ENCODE data around the gene MAPKAP1. TPM values are rescaled to one million over a fixed set of nuclear protein-coding genes. Genes with fewer than 3 reads are reported as not detected.

MAPKAP1 gene
- total RNA-seq, 6 donors from 2014 or later, result 60.8 to 84.0 (median 71.5) TPM

GRCh38 chr9:125594223-125594610 lies 112.8 kb downstream of the MAPKAP1 start:
- Histone ChIP-seq H3K9me3 (no peaks in the 10 kb centered on the region), H3K4me1 (peaks cover 6 to 14% (median 8%) of the 10 kb centered on the region in 4 donors), H3K27me3 (no peaks in the 10 kb centered on the region), H3K27ac (no peak overlapping the region), H3K36me3 (no peaks in the 10 kb centered on the region), H3K4me3 (no peak overlapping the region)
- TF ChIP-seq POLR2AphosphoS5 (IDR thresholded peaks at IDR 0.05), result no peak
- no peak for TF ChIP-seq EP300 (IDR thresholded peaks at IDR 0.05)
- TF ChIP-seq CTCF (IDR thresholded peaks at IDR 0.05), result no peak
- no peak for TF ChIP-seq POLR2A (IDR thresholded peaks at IDR 0.05)
- DNase-seq (no peak), ATAC-seq (ENCODE audit: low FRiP score in 2 of 2) (no peak)
- 81 to 95% methylated on average over 3 of the region's 3 CpGs for WGBS, 2 donors

GRCh38 chr9:125593581-125594222 lies 113.3 kb downstream of the MAPKAP1 start:
- peaks cover 7 to 14% (median 9%) of the 10 kb centered on the region in 4 donors for H3K4me1 ChIP-seq
- no peak overlapping the region for H3K4me3 ChIP-seq
- no peak for TF ChIP-seq POLR2A (IDR thresholded peaks at IDR 0.05)
- no peak for TF ChIP-seq EP300 (IDR thresholded peaks at IDR 0.05)
- TF ChIP-seq POLR2AphosphoS5 (IDR thresholded peaks at IDR 0.05), result no peak
- no peak for TF ChIP-seq CTCF (IDR thresholded peaks at IDR 0.05)
- H3K9me3 ChIP-seq, result no peaks in the 10 kb centered on the region
- H3K27ac ChIP-seq, result no peak overlapping the region
- DNase-seq, result no peak
- WGBS, 2 donors, result 68 to 86% methylated on average over 6 of the region's 6 CpGs
- H3K27me3 ChIP-seq, result no peaks in the 10 kb centered on the region
- ATAC-seq (ENCODE audit: low FRiP score in 2 of 2), result no peak
- H3K36me3 ChIP-seq, result no peaks in the 10 kb centered on the region

GRCh38 chr9:125591888-125592287 lies 115.1 kb downstream of the MAPKAP1 start:
- ATAC-seq (ENCODE audit: low FRiP score in 2 of 2), result no peak
- 97 to 100% methylated on average over 4 of the region's 4 CpGs for WGBS, 2 donors
- H3K27ac ChIP-seq, result no peak overlapping the region
- H3K4me3 ChIP-seq, result no peak overlapping the region
- no peaks in the 10 kb centered on the region for H3K9me3 ChIP-seq
- no peaks in the 10 kb centered on the region for H3K27me3 ChIP-seq
- TF ChIP-seq POLR2AphosphoS5 (IDR thresholded peaks at IDR 0.05), result no peak
- TF ChIP-seq EP300 (IDR thresholded peaks at IDR 0.05), result no peak
- TF ChIP-seq CTCF (IDR thresholded peaks at IDR 0.05), result no peak
- no peak for TF ChIP-seq POLR2A (IDR thresholded peaks at IDR 0.05)
- H3K36me3 ChIP-seq, result no peaks in the 10 kb centered on the region
- H3K4me1 ChIP-seq, result peaks cover 7 to 14% (median 9%) of the 10 kb centered on the region in 4 donors
- DNase-seq, result no peak

GRCh38 chr9:125591245-125591644 lies 115.8 kb downstream of the MAPKAP1 start:
- peaks cover 7 to 15% (median 9%) of the 10 kb centered on the region in 4 donors for H3K4me1 ChIP-seq
- H3K4me3 ChIP-seq, result no peak overlapping the region
- no peak for DNase-seq
- 82 to 84% methylated on average over 3 of the region's 3 CpGs for WGBS, 2 donors
- no peaks in the 10 kb centered on the region for H3K9me3 ChIP-seq
- H3K27me3 ChIP-seq, result no peaks in the 10 kb centered on the region
- H3K36me3 ChIP-seq, result no peaks in the 10 kb centered on the region
- ATAC-seq (ENCODE audit: low FRiP score in 2 of 2), result no peak
- TF ChIP-seq POLR2AphosphoS5 (IDR thresholded peaks at IDR 0.05) (no peak), CTCF (IDR thresholded peaks at IDR 0.05) (no peak), POLR2A (IDR thresholded peaks at IDR 0.05) (no peak), EP300 (IDR thresholded peaks at IDR 0.05) (no peak)
- H3K27ac ChIP-seq, result no peak overlapping the region

GRCh38 chr9:125589287-125589686 lies 117.7 kb downstream of the MAPKAP1 start:
- no peak overlapping the region for H3K4me3 ChIP-seq
- peaks cover 0 to 12% (median 6%) of the 10 kb centered on the region in 4 donors for H3K36me3 ChIP-seq
- TF ChIP-seq EP300 (IDR thresholded peaks at IDR 0.05), result no peak
- no peak for TF ChIP-seq POLR2A (IDR thresholded peaks at IDR 0.05)
- TF ChIP-seq CTCF (IDR thresholded peaks at IDR 0.05), result no peak
- TF ChIP-seq POLR2AphosphoS5 (IDR thresholded peaks at IDR 0.05), result no peak
- no peak for ATAC-seq (ENCODE audit: low FRiP score in 2 of 2)
- no peak for DNase-seq
- H3K27ac ChIP-seq, result no peak overlapping the region
- 44 to 54% methylated on average over 4 of the region's 4 CpGs for WGBS, 2 donors
- H3K4me1 ChIP-seq, result peaks cover 7 to 18% (median 11%) of the 10 kb centered on the region in 4 donors
- H3K9me3 ChIP-seq, result no peaks in the 10 kb centered on the region
- no peaks in the 10 kb centered on the region for H3K27me3 ChIP-seq
